Measurements from ENCODE around the gene MUCL3. TPM values are rescaled to one million over a fixed set of nuclear protein-coding genes. Genes with fewer than 3 reads are reported as not detected.

Gene MUCL3
- total and polyA plus RNA-seq, 2 of the 8 experiments (the other 6 are each of a cell fraction or from before 2014, with no cell fraction given): 0.15 to 0.37 TPM

DNA sequence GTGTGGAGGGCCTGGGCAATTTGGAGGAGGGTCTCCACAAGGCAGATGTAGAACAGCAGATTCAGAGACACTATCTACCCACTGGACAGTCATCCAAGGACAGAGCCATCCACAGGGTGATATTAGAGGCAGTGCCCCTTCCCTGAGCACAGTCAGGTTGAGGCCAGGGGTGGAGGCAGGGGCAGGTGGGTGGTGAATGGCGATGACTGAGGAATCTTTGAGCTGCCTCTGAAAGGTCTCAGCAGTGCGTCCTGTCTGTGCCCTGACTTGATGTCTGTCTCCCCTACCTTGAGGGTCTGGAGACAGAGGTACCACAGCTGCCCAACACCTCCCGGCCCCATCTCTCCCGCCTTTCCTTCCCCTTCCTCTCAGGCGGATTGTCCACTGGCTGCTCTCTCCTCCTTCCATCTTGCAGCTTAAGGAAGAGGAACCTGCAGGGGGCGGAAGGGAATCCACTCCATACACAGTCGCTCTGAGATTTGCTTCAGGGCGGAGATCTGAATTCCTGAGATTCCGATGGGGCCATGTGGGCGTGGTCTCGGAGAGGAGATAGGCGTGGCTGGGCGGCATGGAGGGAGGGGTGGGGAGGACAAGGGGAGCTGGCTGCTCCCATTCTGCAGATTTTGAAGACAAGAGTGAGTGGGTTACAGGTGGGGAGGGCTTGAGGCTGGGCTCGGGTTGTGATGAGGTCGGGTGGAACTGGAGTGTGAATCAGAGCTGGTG is 1.7 kb downstream of the MUCL3 start:
- H4K20me1 ChIP-seq (replicated peaks in 1 of 2; ENCODE audit: control insufficient read depth in 1 of 2, insufficient read depth in 2 of 2, low read length in 2 of 2): no peaks in the 10 kb centered on the region
- H3K4ac ChIP-seq (replicated peaks; ENCODE audit: insufficient read length, low read depth, low read length): peak overlapping the region; percentile 38
- peak; percentile 81 for FAIRE-seq
- H4K8ac ChIP-seq (ENCODE audit: extremely low read depth, insufficient read depth, low read length): no peak overlapping the region
- H3K23me2 ChIP-seq (ENCODE audit: low read depth, low read length): no peaks in the 10 kb centered on the region
- H3K27ac ChIP-seq (ENCODE audit: low read depth, low read length): no peak overlapping the region
- H2BK15ac ChIP-seq (ENCODE audit: low read length): peak overlapping the region; percentile 89
- H3K79me1 ChIP-seq (ENCODE audit: low read depth, low read length): no peaks in the 10 kb centered on the region
- no peaks in the 10 kb centered on the region for H3K9me3 ChIP-seq (ENCODE audit: insufficient read depth in 2 of 2, low read depth in 1 of 2, low read length in 1 of 2)
- WGBS, 2 experiments (ENCODE audit: extremely low coverage in 1 of 2, insufficient coverage in 1 of 2, insufficient read length in 1 of 2, insufficient replicate concordance in 2 of 2, low coverage in 1 of 2, low lambda C conversion rate in 2 of 2, missing lambda C conversion rate in 1 of 2): 12% methylated on average over 14 of the region's 15 CpGs; no CpG with 5 or more reads in 1 of the 2 experiments
- H3K56ac ChIP-seq (replicated peaks; ENCODE audit: insufficient read length, low read depth, low read length): no peak overlapping the region
- no peaks in the 10 kb centered on the region for H3K79me2 ChIP-seq (ENCODE audit: control insufficient read depth in 1 of 2, insufficient read depth in 2 of 2, low read length in 2 of 2)
- POLR2A ChIA-PET (ENCODE audit: partially characterized antibody): interaction anchor here (0.6 to 1.3 kb wide), 9 partner anchors 12 to 199 kb away, joined by 3 to 5 read pairs (median 3); no protein-coding TSS in a partner anchor
- no peak overlapping the region; a peak in 2 of 7 replicates for H3K9ac ChIP-seq (replicated peaks in 1 of 4; ENCODE audit: extremely low read depth in 1 of 4, low read depth in 3 of 4, low read length in 3 of 4)
- DNase-seq (ENCODE audit: low read depth in 1 of 2, low spot score in 2 of 2): peak; percentile 83 to 95
- CTCF ChIA-PET (ENCODE audit: partially characterized antibody): interaction anchor here (0.8 to 6.5 kb wide), 22 partner anchors 12 to 424 kb away, joined by 3 to 52 read pairs (median 4); partner anchors contain the start of genes SFTA2 and VARS2
- peak overlapping the region; percentile 94 for H2BK12ac ChIP-seq (ENCODE audit: low read depth, low read length)
- H2AK5ac ChIP-seq (ENCODE audit: low read depth, low read length): peak overlapping the region; percentile 58; the same call in 1 of the 2 replicates
- H3K14ac ChIP-seq (ENCODE audit: insufficient read length): no peak overlapping the region
- H3K4me1 ChIP-seq (replicated peaks in 1 of 4; ENCODE audit: control insufficient read depth in 3 of 4, insufficient read depth in 4 of 4, low read length in 3 of 4): peaks cover 6 to 14% (median 9%) of the 10 kb centered on the region in 4 experiments
- peak overlapping the region; percentile 98 for H3K18ac ChIP-seq (ENCODE audit: extremely low read depth, low read length)
- peak overlapping the region; percentile 94 for H4K91ac ChIP-seq (replicated peaks; ENCODE audit: insufficient read length, low read length)
- no peak overlapping the region for H3K23ac ChIP-seq (ENCODE audit: insufficient read length)
- no peaks in the 10 kb centered on the region for H3K36me3 ChIP-seq (ENCODE audit: control insufficient read depth in 2 of 4, insufficient read depth in 4 of 4, low read length in 3 of 4)
- H2BK120ac ChIP-seq (replicated peaks; ENCODE audit: low read depth, low read length): peak overlapping the region; percentile 45
- H3K4me2 ChIP-seq (ENCODE audit: insufficient read depth in 1 of 2, low read depth in 2 of 2, low read length in 2 of 2): peak overlapping the region; percentile 14 to 64
- H2BK5ac ChIP-seq (ENCODE audit: low read depth, low read length): peak overlapping the region; percentile 84; the same call in 1 of the 2 replicates
- peak overlapping the region; percentile 68; the same call in 1 of the 2 replicates for H2AFZ ChIP-seq (ENCODE audit: low read length)
- peak overlapping the region; percentile 98 for H2BK20ac ChIP-seq (ENCODE audit: low read length)
- no peaks in the 10 kb centered on the region; a peak in 1 of 7 replicates for H3K27me3 ChIP-seq (replicated peaks in 1 of 4; ENCODE audit: control insufficient read depth in 3 of 4, extremely low read depth in 1 of 4, insufficient read depth in 3 of 4, low read length in 3 of 4)
- peak overlapping the region; percentile 22 for H4K5ac ChIP-seq (ENCODE audit: insufficient read length, low read depth, low read length)
- no peak overlapping the region for H3K4me3 ChIP-seq (ENCODE audit: extremely low read depth in 1 of 4, insufficient read depth in 2 of 4, low read depth in 3 of 4, low read length in 4 of 4)
- TF ChIP-seq CHD1 (IDR thresholded peaks at IDR 0.05; ENCODE audit: low read depth, low read length) (no peak), SP1 (IDR thresholded peaks at IDR 0.05; ENCODE audit: low read depth, low read length) (0 out of 2 replicates have a peak, but pooled peaks have one; percentile 60), CBX8 (IDR thresholded peaks at IDR 0.05; ENCODE audit: borderline replicate concordance, low read depth, low read length) (no peak), SAP30 (IDR thresholded peaks at IDR 0.05; ENCODE audit: insufficient read depth, insufficient replicate concordance, low read length) (no peak), RAD21 (IDR thresholded peaks at IDR 0.05 in 1 of 2, conservative IDR thresholded peaks at IDR 0.05 in 1 of 2; ENCODE audit: low read depth in 2 of 2, low read length in 2 of 2) (peak; percentile 49 to 58), CBX5 (IDR thresholded peaks at IDR 0.05; ENCODE audit: low read depth, low read length) (no peak), SIRT6 (IDR thresholded peaks at IDR 0.05; ENCODE audit: low read length) (no peak), JUND (IDR thresholded peaks at IDR 0.05; ENCODE audit: low read length) (no peak), MAFK (IDR thresholded peaks at IDR 0.05; ENCODE audit: low read depth, low read length) (no peak), CHD2 (IDR thresholded peaks at IDR 0.05; ENCODE audit: low read length) (no peak)
- TF ChIP-seq, protein P1, sequence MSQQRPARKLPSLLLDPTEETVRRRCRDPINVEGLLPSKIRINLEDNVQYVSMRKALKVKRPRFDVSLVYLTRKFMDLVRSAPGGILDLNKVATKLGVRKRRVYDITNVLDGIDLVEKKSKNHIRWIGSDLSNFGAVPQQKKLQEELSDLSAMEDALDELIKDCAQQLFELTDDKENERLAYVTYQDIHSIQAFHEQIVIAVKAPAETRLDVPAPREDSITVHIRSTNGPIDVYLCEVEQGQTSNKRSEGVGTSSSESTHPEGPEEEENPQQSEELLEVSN (IDR thresholded peaks at IDR 0.05): no peak; the same call in 1 of the 2 replicates

Data from H1 (cell line).